ENCODE data around the gene LGALS8. TPM values are rescaled to one million over a fixed set of nuclear protein-coding genes. Genes with fewer than 3 reads are reported as not detected.

LGALS8 gene
- total and polyA plus RNA-seq, 3 experiments from 2014 or later, result 47.3 to 54.4 (median 48.9) TPM

- Histone ChIP-seq H3K4me1 (ENCODE audit: insufficient read depth, low read length) (no peaks in the 10 kb centered on the region), H3K27me3 (ENCODE audit: insufficient read depth, low read length, poor library complexity, severe bottlenecking) (no peaks in the 10 kb centered on the region), H3K4me3 (ENCODE audit: low read length) (no peak overlapping the region), H3K27ac (ENCODE audit: low read depth, low read length) (no peak overlapping the region), H3K9me3 (ENCODE audit: low read length) (no peaks in the 10 kb centered on the region), H3K36me3 (ENCODE audit: insufficient read depth, low read length) (no peaks in the 10 kb centered on the region)
- peaks cover 0 to 2% (median 0%) of the 10 kb centered on the region in 3 donors for H3K36me3 Mint-ChIP-seq
- H3K27me3 Mint-ChIP-seq, result peaks cover 4 to 11% of the 10 kb centered on the region in 2 donors
- H3K4me3 Mint-ChIP-seq, result no peak overlapping the region
- POLR2A ChIA-PET, result no interaction called here
- CTCF ChIA-PET, result interaction anchor here (0.7 to 2.9 kb wide), 4 partner anchors 384 to 1071 kb away, joined by 3 to 12 read pairs (median 4); no protein-coding TSS in a partner anchor
- peaks cover 12 to 21% (median 17%) of the 10 kb centered on the region in 3 donors for H3K4me1 Mint-ChIP-seq
- peak overlapping the region in 3 of 8 donors; percentile 13 to 77 (median 74) for H3K27ac Mint-ChIP-seq
- DNase-seq, result no peak
- H3K9me3 Mint-ChIP-seq, result no peaks in the 10 kb centered on the region
Observed at GRCh38 chr1:236491469-236492136, 32.2 kb upstream of the LGALS8 start.

- Mint-ChIP-seq H3K9me3 (no peaks in the 10 kb centered on the region), H3K36me3 (peaks cover 0 to 2% (median 0%) of the 10 kb centered on the region in 3 donors), H3K27me3 (peaks cover 4 to 11% of the 10 kb centered on the region in 2 donors), H3K4me3 (no peak overlapping the region), H3K4me1 (peaks cover 10 to 15% (median 12%) of the 10 kb centered on the region in 3 donors), H3K27ac (peak overlapping the region in 2 of 8 donors; percentile 5 to 74)
- DNase-seq, result no peak
- Histone ChIP-seq H3K27me3 (ENCODE audit: insufficient read depth, low read length, poor library complexity, severe bottlenecking) (no peaks in the 10 kb centered on the region), H3K4me1 (ENCODE audit: insufficient read depth, low read length) (no peaks in the 10 kb centered on the region), H3K9me3 (ENCODE audit: low read length) (no peaks in the 10 kb centered on the region), H3K36me3 (ENCODE audit: insufficient read depth, low read length) (no peaks in the 10 kb centered on the region), H3K27ac (ENCODE audit: low read depth, low read length) (no peak overlapping the region), H3K4me3 (ENCODE audit: low read length) (no peak overlapping the region)
- ChIA-PET CTCF (interaction anchor here (0.7 to 2.9 kb wide), 4 partner anchors 385 to 1070 kb away, joined by 3 to 12 read pairs (median 4); no protein-coding TSS in a partner anchor), POLR2A (interaction anchor here (0.6 kb wide), 1 partner anchor 1470 kb away, joined by 5 read pairs; no protein-coding TSS in a partner anchor)
Observed at GRCh38 chr1:236492378-236492777, 31.4 kb upstream of the LGALS8 start.

- Mint-ChIP-seq H3K4me1 (peaks cover 10 to 15% (median 12%) of the 10 kb centered on the region in 3 donors), H3K27me3 (peaks cover 4 to 11% of the 10 kb centered on the region in 2 donors), H3K36me3 (no peaks in the 10 kb centered on the region), H3K4me3 (peak overlapping the region in 1 of 7 donors; percentile 13), H3K9me3 (no peaks in the 10 kb centered on the region), H3K27ac (peak overlapping the region in 1 of 8 donors; percentile 12)
- DNase-seq, result no peak
- CTCF ChIA-PET, result no interaction called here
- Histone ChIP-seq H3K9me3 (ENCODE audit: low read length) (no peaks in the 10 kb centered on the region), H3K4me3 (ENCODE audit: low read length) (no peak overlapping the region), H3K4me1 (ENCODE audit: insufficient read depth, low read length) (no peaks in the 10 kb centered on the region), H3K36me3 (ENCODE audit: insufficient read depth, low read length) (no peaks in the 10 kb centered on the region), H3K27me3 (ENCODE audit: insufficient read depth, low read length, poor library complexity, severe bottlenecking) (no peaks in the 10 kb centered on the region), H3K27ac (ENCODE audit: low read depth, low read length) (no peak overlapping the region)
- POLR2A ChIA-PET, result no interaction called here
Observed at GRCh38 chr1:236494082-236494481, 29.7 kb upstream of the LGALS8 start.

DNA sequence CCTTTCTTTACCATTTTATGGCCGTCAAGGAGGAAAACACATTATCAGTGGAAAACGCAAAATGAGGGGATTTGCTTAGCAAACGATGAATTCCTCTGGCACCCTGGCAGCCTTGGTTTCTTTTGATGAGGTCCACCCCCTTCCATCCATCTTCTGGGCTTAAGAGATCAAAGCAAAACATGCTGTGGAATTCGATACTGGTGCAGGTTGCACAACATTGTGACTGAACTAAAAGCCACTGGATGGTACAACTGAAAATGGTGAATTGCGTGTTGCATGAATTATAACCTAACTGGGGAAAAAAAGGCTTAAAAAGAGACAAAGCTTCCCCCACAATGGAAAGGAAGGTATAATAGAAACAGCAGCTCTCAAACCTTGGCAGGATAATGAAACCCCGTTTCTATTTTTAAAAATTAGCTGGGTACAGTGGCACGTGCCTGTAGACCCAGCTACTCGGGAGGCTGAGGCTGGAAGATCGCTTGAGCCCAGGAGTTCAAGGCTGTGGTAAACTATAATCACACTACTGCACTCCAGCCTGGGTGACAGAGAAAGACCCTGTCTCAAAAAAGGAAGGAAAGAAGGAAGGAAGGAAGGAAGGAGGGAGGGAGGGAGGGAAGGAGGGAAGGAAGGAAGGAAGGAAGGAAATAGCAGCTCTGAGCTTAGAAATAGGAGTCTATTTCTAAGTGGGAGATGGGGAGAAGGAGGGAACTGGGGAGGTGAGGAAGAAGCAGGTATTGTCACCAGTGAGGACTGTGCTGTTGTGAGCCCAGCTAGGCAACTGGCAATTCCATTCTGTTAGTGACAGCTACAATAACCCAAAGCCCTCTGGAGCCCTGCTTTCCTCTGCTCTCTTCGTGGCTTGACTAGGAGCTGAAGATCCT is 29.0 kb upstream of the LGALS8 start:
- no peak for DNase-seq
- Histone ChIP-seq H3K27ac (ENCODE audit: low read depth, low read length) (no peak overlapping the region), H3K4me3 (ENCODE audit: low read length) (no peak overlapping the region), H3K27me3 (ENCODE audit: insufficient read depth, low read length, poor library complexity, severe bottlenecking) (no peaks in the 10 kb centered on the region), H3K4me1 (ENCODE audit: insufficient read depth, low read length) (no peaks in the 10 kb centered on the region), H3K36me3 (ENCODE audit: insufficient read depth, low read length) (no peaks in the 10 kb centered on the region), H3K9me3 (ENCODE audit: low read length) (no peaks in the 10 kb centered on the region)
- ChIA-PET CTCF (no interaction called here), POLR2A (no interaction called here)
- H3K27ac Mint-ChIP-seq, result no peak overlapping the region
- no peaks in the 10 kb centered on the region for H3K9me3 Mint-ChIP-seq
- H3K4me3 Mint-ChIP-seq, result no peak overlapping the region
- H3K36me3 Mint-ChIP-seq, result no peaks in the 10 kb centered on the region
- H3K4me1 Mint-ChIP-seq, result peaks cover 8 to 12% (median 10%) of the 10 kb centered on the region in 3 donors
- peaks cover 4 to 11% of the 10 kb centered on the region in 2 donors for H3K27me3 Mint-ChIP-seq

DNA sequence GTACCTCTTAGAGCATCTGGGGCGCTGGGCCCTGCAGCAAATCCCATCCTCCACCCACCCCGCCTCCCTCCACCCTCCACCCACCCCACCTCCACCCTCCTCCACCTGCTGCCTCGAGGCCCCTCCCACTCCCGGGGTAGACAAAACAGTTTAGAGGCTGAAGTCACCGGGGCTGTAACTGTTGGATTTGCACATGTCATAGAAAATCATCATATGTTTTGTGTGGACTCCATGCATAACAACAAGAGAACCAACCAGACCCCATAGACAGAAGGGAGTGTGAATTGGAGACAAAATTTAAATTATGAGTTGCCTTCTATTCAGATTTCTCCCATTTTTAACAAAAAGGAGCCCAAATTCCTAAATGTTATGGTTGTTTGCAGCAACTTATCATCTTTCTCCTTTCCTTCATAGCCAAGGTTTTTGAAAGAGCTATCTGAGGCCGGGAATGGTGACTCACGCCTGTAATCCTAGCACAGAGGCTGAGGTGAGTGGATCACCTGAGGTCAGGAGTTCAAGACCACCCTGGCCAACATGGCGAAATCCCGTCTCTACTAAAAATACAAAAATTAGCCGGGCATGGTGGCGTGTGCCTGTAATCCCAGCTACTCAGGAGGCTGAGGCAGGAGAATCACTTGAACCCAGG is 28.2 kb upstream of the LGALS8 start:
- no peak overlapping the region for H3K27ac ChIP-seq (ENCODE audit: low read depth, low read length)
- H3K9me3 ChIP-seq (ENCODE audit: low read length), result no peaks in the 10 kb centered on the region
- Mint-ChIP-seq H3K36me3 (no peaks in the 10 kb centered on the region), H3K9me3 (no peaks in the 10 kb centered on the region), H3K27me3 (peaks cover 4 to 11% of the 10 kb centered on the region in 2 donors), H3K4me3 (no peak overlapping the region), H3K27ac (no peak overlapping the region), H3K4me1 (peaks cover 8 to 11% (median 8%) of the 10 kb centered on the region in 3 donors)
- H3K27me3 ChIP-seq (ENCODE audit: insufficient read depth, low read length, poor library complexity, severe bottlenecking), result no peaks in the 10 kb centered on the region
- ChIA-PET CTCF (no interaction called here), POLR2A (no interaction called here)
- DNase-seq, result no peak
- no peaks in the 10 kb centered on the region for H3K36me3 ChIP-seq (ENCODE audit: insufficient read depth, low read length)
- H3K4me1 ChIP-seq (ENCODE audit: insufficient read depth, low read length), result no peaks in the 10 kb centered on the region
- H3K4me3 ChIP-seq (ENCODE audit: low read length), result no peak overlapping the region

GRCh38 chr1:236497908-236498307 is 25.9 kb upstream of the LGALS8 start:
- peak overlapping the region in 1 of 8 donors; percentile 25 for H3K27ac Mint-ChIP-seq
- Histone ChIP-seq H3K27me3 (ENCODE audit: insufficient read depth, low read length, poor library complexity, severe bottlenecking) (no peaks in the 10 kb centered on the region), H3K36me3 (ENCODE audit: insufficient read depth, low read length) (no peaks in the 10 kb centered on the region), H3K4me3 (ENCODE audit: low read length) (no peak overlapping the region), H3K27ac (ENCODE audit: low read depth, low read length) (no peak overlapping the region), H3K9me3 (ENCODE audit: low read length) (no peaks in the 10 kb centered on the region), H3K4me1 (ENCODE audit: insufficient read depth, low read length) (peaks cover 5% of the 10 kb centered on the region)
- ChIA-PET POLR2A (no interaction called here), CTCF (no interaction called here)
- H3K4me1 Mint-ChIP-seq, result peaks cover 5 to 10% (median 7%) of the 10 kb centered on the region in 3 donors
- no peak for DNase-seq
- H3K9me3 Mint-ChIP-seq, result no peaks in the 10 kb centered on the region
- peaks cover 3 to 7% of the 10 kb centered on the region in 2 donors for H3K27me3 Mint-ChIP-seq
- H3K4me3 Mint-ChIP-seq, result no peak overlapping the region
- no peaks in the 10 kb centered on the region for H3K36me3 Mint-ChIP-seq

GRCh38 chr1:236501093-236501492 is 22.7 kb upstream of the LGALS8 start:
- no peak overlapping the region for H3K4me3 Mint-ChIP-seq
- peaks cover 1 to 3% of the 10 kb centered on the region in 2 donors for H3K27me3 Mint-ChIP-seq
- DNase-seq, result no peak
- peaks cover 10% of the 10 kb centered on the region for H3K4me1 ChIP-seq (ENCODE audit: insufficient read depth, low read length)
- H3K9me3 ChIP-seq (ENCODE audit: low read length), result no peaks in the 10 kb centered on the region
- H3K36me3 ChIP-seq (ENCODE audit: insufficient read depth, low read length), result no peaks in the 10 kb centered on the region
- no peaks in the 10 kb centered on the region for H3K36me3 Mint-ChIP-seq
- POLR2A ChIA-PET, result interaction anchor here (0.6 kb wide), 1 partner anchor 29 kb away, joined by 5 read pairs; no protein-coding TSS in a partner anchor
- peaks cover 10 to 13% (median 11%) of the 10 kb centered on the region in 3 donors for H3K4me1 Mint-ChIP-seq
- no peaks in the 10 kb centered on the region for H3K27me3 ChIP-seq (ENCODE audit: insufficient read depth, low read length, poor library complexity, severe bottlenecking)
- no peak overlapping the region for H3K4me3 ChIP-seq (ENCODE audit: low read length)
- CTCF ChIA-PET, result interaction anchor here (0.8 kb wide), 1 partner anchor 33 kb away, joined by 3 read pairs; no protein-coding TSS in a partner anchor
- no peak overlapping the region for H3K27ac ChIP-seq (ENCODE audit: low read depth, low read length)
- H3K9me3 Mint-ChIP-seq, result no peaks in the 10 kb centered on the region
- no peak overlapping the region for H3K27ac Mint-ChIP-seq

Measured in CD8-positive, alpha-beta memory T cell (primary cell).